Effector memory CD4-positive, alpha-beta T cell (primary cell): ENCODE results near the gene SEZ6L2.
"Not testable (repeated sequence)": the region's sequence is repeated elsewhere in the genome, so short reads cannot be mapped to it uniquely, and the experiment has no call there.

Source experiments
- DNase-seq, 3 donors: peaks; one replicate each; pipeline ENCODE4 v3.0.0-alpha.2; 2020
- H3K27ac ChIP-seq: 2 replicates; pipeline ENCODE4 v1.7.0; 2013; ENCODE audit warnings: mild to moderate bottlenecking, low read length, moderate library complexity; ENCODE audit not compliant: insufficient read depth, poor library complexity, severe bottlenecking
- H3K27me3 ChIP-seq: replicated peaks from 2 replicates; pipeline ENCODE4 v1.7.0; 2013; ENCODE audit warnings: mild to moderate bottlenecking, low read length; ENCODE audit not compliant: insufficient read depth, control insufficient read depth, poor library complexity, severe bottlenecking
- H3K36me3 ChIP-seq: 2 replicates; pipeline ENCODE4 v1.7.0; 2013; ENCODE audit warnings: mild to moderate bottlenecking, low read length, moderate library complexity; ENCODE audit not compliant: control insufficient read depth, insufficient read depth
- H3K4me1 ChIP-seq: 2 replicates; pipeline ENCODE4 v1.7.0; 2013; ENCODE audit warnings: low read length, mild to moderate bottlenecking; ENCODE audit not compliant: control insufficient read depth, insufficient read depth, poor library complexity, severe bottlenecking
- H3K4me3 ChIP-seq: 2 replicates; pipeline ENCODE4 v1.7.0; 2013; ENCODE audit warnings: low read length, low read depth, mild to moderate bottlenecking; ENCODE audit not compliant: insufficient read depth, poor library complexity, severe bottlenecking
- H3K9me3 ChIP-seq: 2 replicates; pipeline ENCODE4 v1.7.0; 2013; ENCODE audit warnings: mild to moderate bottlenecking, low read length, moderate library complexity; ENCODE audit not compliant: control insufficient read depth

The SEZ6L2 gene

GRCh38 chr16:29869067-29869466, 30.3 kb downstream of the SEZ6L2 start:
- not testable (repeated sequence) for H3K9me3 ChIP-seq, H3K36me3 ChIP-seq, H3K4me1 ChIP-seq, H3K27ac ChIP-seq, DNase-seq, H3K27me3 ChIP-seq, H3K4me3 ChIP-seq

- no peaks in the 10 kb centered on the region for H3K36me3 ChIP-seq
- H3K9me3 ChIP-seq, result no peaks in the 10 kb centered on the region
- H3K27me3 ChIP-seq, result no peaks in the 10 kb centered on the region
- DNase-seq, result no peak
- no peak overlapping the region for H3K27ac ChIP-seq
- H3K4me1 ChIP-seq, result peaks cover 3% of the 10 kb centered on the region
- no peak overlapping the region for H3K4me3 ChIP-seq
Observed at GRCh38 chr16:29868396-29869009, 30.8 kb downstream of the SEZ6L2 start.

- no peaks in the 10 kb centered on the region for H3K27me3 ChIP-seq
- H3K36me3 ChIP-seq, result peaks cover 15% of the 10 kb centered on the region
- no peak for DNase-seq
- H3K4me3 ChIP-seq, result no peak overlapping the region
- peaks cover 19% of the 10 kb centered on the region for H3K4me1 ChIP-seq
- no peaks in the 10 kb centered on the region for H3K9me3 ChIP-seq
- no peak overlapping the region for H3K27ac ChIP-seq
Observed at GRCh38 chr16:29864205-29864604, 35.1 kb downstream of the SEZ6L2 start.

GRCh38 chr16:29863669-29863984, 35.7 kb downstream of the SEZ6L2 start:
- DNase-seq, result no peak
- H3K4me1 ChIP-seq, result peaks cover 19% of the 10 kb centered on the region
- no peaks in the 10 kb centered on the region for H3K27me3 ChIP-seq
- H3K36me3 ChIP-seq, result peaks cover 21% of the 10 kb centered on the region
- H3K9me3 ChIP-seq, result no peaks in the 10 kb centered on the region
- H3K27ac ChIP-seq, result peak overlapping the region; percentile 93
- no peak overlapping the region for H3K4me3 ChIP-seq

- peaks cover 26% of the 10 kb centered on the region for H3K36me3 ChIP-seq
- DNase-seq, result peak; percentile 81 to 88 (median 88)
- no peaks in the 10 kb centered on the region for H3K9me3 ChIP-seq
- H3K27ac ChIP-seq, result peak within 1 kb of the TSS; percentile 93
- no peaks in the 10 kb centered on the region for H3K27me3 ChIP-seq
- H3K4me3 ChIP-seq, result peak within 1 kb of the TSS; percentile 96
- peaks cover 19% of the 10 kb centered on the region for H3K4me1 ChIP-seq
Observed at GRCh38 chr16:29862884-29863668, 36.3 kb downstream of the SEZ6L2 start, which contains the start of gene CDIPT. TSS of gene CDIPT (minus strand) at chr16:29863226. CDS start at chr16:29862857, 369 bp downstream.

- Histone ChIP-seq H3K27ac (peak overlapping the region; percentile 93), H3K27me3 (no peaks in the 10 kb centered on the region), H3K4me1 (peaks cover 19% of the 10 kb centered on the region), H3K36me3 (peaks cover 27% of the 10 kb centered on the region), H3K9me3 (no peaks in the 10 kb centered on the region), H3K4me3 (peak overlapping the region; percentile 96)
- no peak for DNase-seq
Observed at GRCh38 chr16:29862383-29862883, 36.9 kb downstream of the SEZ6L2 start.

GRCh38 chr16:29860218-29860617, 39.1 kb downstream of the SEZ6L2 start:
- H3K9me3 ChIP-seq, result no peaks in the 10 kb centered on the region
- H3K27ac ChIP-seq, result no peak overlapping the region
- H3K4me3 ChIP-seq, result no peak overlapping the region
- DNase-seq, result no peak
- peaks cover 27% of the 10 kb centered on the region for H3K36me3 ChIP-seq
- H3K4me1 ChIP-seq, result peaks cover 19% of the 10 kb centered on the region
- no peaks in the 10 kb centered on the region for H3K27me3 ChIP-seq

GRCh38 chr16:29858974-29859373, 40.4 kb downstream of the SEZ6L2 start:
- Histone ChIP-seq H3K27me3 (no peaks in the 10 kb centered on the region), H3K9me3 (no peaks in the 10 kb centered on the region), H3K4me1 (peaks cover 19% of the 10 kb centered on the region), H3K4me3 (no peak overlapping the region), H3K27ac (no peak overlapping the region), H3K36me3 (peaks cover 27% of the 10 kb centered on the region)
- no peak for DNase-seq

GRCh38 chr16:29858149-29858849, 41.1 kb downstream of the SEZ6L2 start:
- Histone ChIP-seq H3K27ac (no peak overlapping the region), H3K27me3 (no peaks in the 10 kb centered on the region), H3K9me3 (no peaks in the 10 kb centered on the region), H3K4me3 (no peak overlapping the region), H3K36me3 (peaks cover 27% of the 10 kb centered on the region), H3K4me1 (peaks cover 15% of the 10 kb centered on the region)
- DNase-seq, result no peak
